GM12864 (cell line): ENCODE measurements around the gene NEUROG1.

ENCODE experiments used
- DNase-seq: peaks from one replicate; pipeline ENCODE4 v3.0.0-alpha.2; 2011; ENCODE audit warnings: low read depth
- H3K4me3 ChIP-seq: 2 replicates; pipeline ENCODE4 v1.5.1; 2011; ENCODE audit warnings: mild to moderate bottlenecking, low read depth, low read length, control low read depth
- CTCF ChIP-seq: IDR thresholded peaks from 2 replicates; pipeline ENCODE4 v1.5.1; 2011; ENCODE audit warnings: low read depth, mild to moderate bottlenecking, moderate library complexity, low read length, control low read depth, inconsistent platforms; ENCODE audit errors: missing control alignments

Gene NEUROG1

GRCh38 chr5:135526924-135527323 is 8.8 kb downstream of the NEUROG1 start:
- no peak for TF ChIP-seq CTCF
- no peak overlapping the region for H3K4me3 ChIP-seq
- DNase-seq = no peak

- TF ChIP-seq CTCF = no peak
- no peak for DNase-seq
- H3K4me3 ChIP-seq = no peak overlapping the region
Measured at GRCh38 chr5:135521964-135522363, 13.8 kb downstream of the NEUROG1 start.

GRCh38 chr5:135517631-135518030 is 18.1 kb downstream of the NEUROG1 start:
- H3K4me3 ChIP-seq = no peak overlapping the region
- TF ChIP-seq CTCF = no peak
- DNase-seq = no peak

GRCh38 chr5:135514116-135514515 is 21.6 kb downstream of the NEUROG1 start:
- no peak for TF ChIP-seq CTCF
- DNase-seq = no peak
- H3K4me3 ChIP-seq = no peak overlapping the region

GRCh38 chr5:135511761-135512575 is 23.8 kb downstream of the NEUROG1 start:
- H3K4me3 ChIP-seq = no peak overlapping the region
- no peak for DNase-seq
- no peak for TF ChIP-seq CTCF

GRCh38 chr5:135509995-135510394 is 25.8 kb downstream of the NEUROG1 start:
- no peak for TF ChIP-seq CTCF
- DNase-seq = no peak
- no peak overlapping the region for H3K4me3 ChIP-seq

- no peak for DNase-seq
- no peak overlapping the region for H3K4me3 ChIP-seq
- no peak for TF ChIP-seq CTCF
Measured at GRCh38 chr5:135508496-135509005, 27.2 kb downstream of the NEUROG1 start.
